SK-N-SH treated with all-trans-retinoic acid at 6 μM for 48 hours (cell line): ENCODE data around the gene TMEM62.

Experiments used
- ATAC-seq: fragments of 200-7000 bp; cut with Tn5 transposase; 3 replicates; pipeline ENCODE4 v1.9.1; 2020; ENCODE audit warnings: mild to moderate bottlenecking, moderate library complexity
- ARNTL ChIP-seq: fragments of 450-650 bp; formaldehyde crosslinking; IDR thresholded peaks from 2 replicates; pipeline ENCODE4 v1.5.0; 2020; ENCODE audit warnings: low read depth, mild to moderate bottlenecking, moderate library complexity, borderline replicate concordance
- BACH2 ChIP-seq: fragments of 250-450 bp; sonication (Bioruptor Pico); IDR thresholded peaks from 2 replicates; pipeline ENCODE4 v1.9.0; 2021; ENCODE audit warnings: mild to moderate bottlenecking, borderline replicate concordance
- CREB5 ChIP-seq: fragments of 250-450 bp; sonication (Bioruptor Pico); IDR thresholded peaks from 2 replicates; pipeline ENCODE4 v1.5.1; 2020; ENCODE audit warnings: low read depth, mild to moderate bottlenecking, moderate library complexity
- CSDC2 ChIP-seq: fragments of 250-450 bp; sonication (Bioruptor Pico); IDR thresholded peaks from 2 replicates; pipeline ENCODE4 v1.5.0; 2020; ENCODE audit warnings: mild to moderate bottlenecking, moderate library complexity
- CSRNP3 ChIP-seq: fragments of 250-450 bp; sonication (Bioruptor Pico); IDR thresholded peaks from 2 replicates; pipeline ENCODE4 v1.5.1; 2021; ENCODE audit warnings: mild to moderate bottlenecking, moderate library complexity
- ESRRG ChIP-seq: fragments of 250-450 bp; sonication (Bioruptor Pico); IDR thresholded peaks from 2 replicates; pipeline ENCODE4 v1.6.1; 2021; ENCODE audit warnings: mild to moderate bottlenecking
- GLIS3 ChIP-seq: fragments of 250-450 bp; sonication (Bioruptor Pico); IDR thresholded peaks from 2 replicates; pipeline ENCODE4 v1.5.0; 2020; ENCODE audit warnings: mild to moderate bottlenecking, moderate library complexity
- ISL1 ChIP-seq: fragments of 250-450 bp; sonication (Bioruptor Pico); IDR thresholded peaks from 2 replicates; pipeline ENCODE4 v2.1.2; 2022; ENCODE audit warnings: mild to moderate bottlenecking, moderate library complexity
- OSR1 ChIP-seq: fragments of 250-450 bp; sonication (Bioruptor Pico); IDR thresholded peaks from 2 replicates; pipeline ENCODE4 v1.8.0; 2022; ENCODE audit warnings: moderate library complexity, mild to moderate bottlenecking, inconsistent platforms
- PATZ1 ChIP-seq: fragments of 250-450 bp; sonication (Bioruptor Pico); IDR thresholded peaks from 2 replicates; pipeline ENCODE4 v1.8.0; 2020; ENCODE audit warnings: mild to moderate bottlenecking, moderate library complexity, borderline replicate concordance
- POU6F1 ChIP-seq: fragments of 250-450 bp; sonication (Bioruptor Pico); IDR thresholded peaks from 2 replicates; pipeline ENCODE4 v1.8.0; 2021; ENCODE audit warnings: low read depth, mild to moderate bottlenecking, moderate library complexity, borderline replicate concordance
- PPARA ChIP-seq: fragments of 250-450 bp; sonication (Bioruptor Pico); IDR thresholded peaks from 2 replicates; pipeline ENCODE4 v1.5.0; 2020; ENCODE audit warnings: mild to moderate bottlenecking, borderline replicate concordance
- RARB ChIP-seq: fragments of 250-450 bp; sonication (Bioruptor Pico); IDR thresholded peaks from 2 replicates; pipeline ENCODE4 v1.8.0; 2021; ENCODE audit warnings: mild to moderate bottlenecking, moderate library complexity
- TCF4 ChIP-seq: fragments of 250-450 bp; sonication (Bioruptor Pico); IDR thresholded peaks from 2 replicates; pipeline ENCODE4 v1.8.0; 2021; ENCODE audit warnings: mild to moderate bottlenecking, moderate library complexity, borderline replicate concordance
- TOX ChIP-seq: fragments of 250-450 bp; sonication (Bioruptor Pico); IDR thresholded peaks from 2 replicates; pipeline ENCODE4 v1.8.0; 2021; ENCODE audit warnings: mild to moderate bottlenecking, moderate library complexity, borderline replicate concordance
- TSHZ2 ChIP-seq: fragments of 250-450 bp; sonication (Bioruptor Pico); IDR thresholded peaks from 2 replicates; pipeline ENCODE4 v1.5.0; 2020; ENCODE audit warnings: mild to moderate bottlenecking, moderate library complexity
- ZC3H10 ChIP-seq: fragments of 250-450 bp; sonication (Bioruptor Pico); IDR thresholded peaks from 2 replicates; pipeline ENCODE4 v1.5.1; 2021; ENCODE audit warnings: mild to moderate bottlenecking, moderate library complexity
- ZFP3 ChIP-seq: fragments of 250-450 bp; sonication (Bioruptor Pico); IDR thresholded peaks from 2 replicates; pipeline ENCODE4 v1.5.0; 2020; ENCODE audit warnings: mild to moderate bottlenecking, moderate library complexity
- ZFP30 ChIP-seq: fragments of 450-650 bp; formaldehyde crosslinking; IDR thresholded peaks from 2 replicates; pipeline ENCODE4 v1.5.0; 2022; ENCODE audit warnings: mild to moderate bottlenecking, moderate library complexity
- ZNF8 ChIP-seq: fragments of 450-650 bp; formaldehyde crosslinking; IDR thresholded peaks from 2 replicates; pipeline ENCODE4 v1.5.0; 2020; ENCODE audit warnings: mild to moderate bottlenecking, moderate library complexity

The TMEM62 gene

GRCh38 chr15:43104426-43104825 is 29.0 kb upstream of the TMEM62 start:
- no peak for ATAC-seq
- TF ChIP-seq ZFP30 (CRISPR knock-in tag) (no peak), BACH2 (CRISPR knock-in tag) (no peak)

GRCh38 chr15:43105077-43105736 is 28.2 kb upstream of the TMEM62 start:
- peak; percentile 63 for ATAC-seq
- no peak for TF ChIP-seq RARB (CRISPR knock-in tag)
- TF ChIP-seq ZFP30 (CRISPR knock-in tag): no peak
- TF ChIP-seq ISL1 (CRISPR knock-in tag): no peak
- TF ChIP-seq ESRRG (CRISPR knock-in tag): no peak
- no peak for TF ChIP-seq PPARA (CRISPR knock-in tag)
- TF ChIP-seq PATZ1: no peak
- TF ChIP-seq TSHZ2 (CRISPR knock-in tag): no peak

- peak; percentile 92 for ATAC-seq
- no peak for TF ChIP-seq TCF4
These were observed 27.5 kb upstream of the TMEM62 start, which contains the start of gene UBR1 for GRCh38 chr15:43105778-43106485. Gene UBR1 (minus strand): TSS chr15:43106038. CDS start chr15:43106022, 16 bp downstream.

- no peak for ATAC-seq
- TF ChIP-seq ZC3H10 (CRISPR knock-in tag) (no peak), CSDC2 (no peak), ISL1 (CRISPR knock-in tag) (no peak), GLIS3 (no peak), POU6F1 (CRISPR knock-in tag) (no peak), ZNF8 (CRISPR knock-in tag) (no peak), ARNTL (CRISPR knock-in tag) (no peak), CREB5 (no peak)
These were observed 26.9 kb upstream of the TMEM62 start for GRCh38 chr15:43106486-43106829.

- no peak for ATAC-seq
- no peak for TF ChIP-seq TOX (CRISPR knock-in tag)
- TF ChIP-seq PPARA (CRISPR knock-in tag): no peak
- no peak for TF ChIP-seq CREB5
- no peak for TF ChIP-seq OSR1
- TF ChIP-seq ZFP3 (CRISPR knock-in tag): no peak
- TF ChIP-seq BACH2 (CRISPR knock-in tag): no peak
- TF ChIP-seq POU6F1 (CRISPR knock-in tag): no peak
- no peak for TF ChIP-seq ARNTL (CRISPR knock-in tag)
- no peak for TF ChIP-seq CSRNP3
These were observed 25.6 kb upstream of the TMEM62 start for GRCh38 chr15:43107751-43108150.
